Measurements from ENCODE around the gene REXO1. TPM values are rescaled to one million over a fixed set of nuclear protein-coding genes. Genes with fewer than 3 reads are reported as not detected.

Gene REXO1
- total RNA-seq, 1 experiment from 2014 or later = 52.2 TPM

GRCh38 chr19:1871630-1872029 is 23.3 kb upstream of the REXO1 start:
- H3K4me3 ChIP-seq (replicated peaks in 1 of 2; ENCODE audit: low read depth in 1 of 2, low read length in 2 of 2) = no peak overlapping the region
- peaks cover 11% of the 10 kb centered on the region; the same call in 1 of the 2 replicates for H4K20me1 ChIP-seq (ENCODE audit: insufficient read depth)
- TF ChIP-seq ZNF274 (IDR thresholded peaks at IDR 0.05; ENCODE audit: low read depth, low read length) = no peak
- TF ChIP-seq FOSL1 (IDR thresholded peaks at IDR 0.05; ENCODE audit: low read depth) = no peak
- TF ChIP-seq SP1 (IDR thresholded peaks at IDR 0.05; ENCODE audit: low read depth) = no peak
- TF ChIP-seq CTCF (IDR thresholded peaks at IDR 0.05 in 2 of 3, conservative IDR thresholded peaks at IDR 0.05 in 1 of 3; ENCODE audit: borderline replicate concordance in 1 of 3, insufficient read depth in 1 of 3, low read depth in 2 of 3, low read length in 2 of 3) = no peak
- TF ChIP-seq POLR2AphosphoS5 (IDR thresholded peaks at IDR 0.05; ENCODE audit: low read depth, low read length) = no peak
- TF ChIP-seq YY1 (IDR thresholded peaks at IDR 0.05; ENCODE audit: extremely low read depth, insufficient replicate concordance, low read depth, low read length) = no peak
- TF ChIP-seq ZFX (IDR thresholded peaks at IDR 0.05) = no peak
- H3K27me3 ChIP-seq (ENCODE audit: insufficient read depth, low read length) = no peaks in the 10 kb centered on the region
- no peak for ATAC-seq
- no peak overlapping the region for H2AFZ ChIP-seq (ENCODE audit: low read depth, low read length, poor library complexity, severe bottlenecking)
- intact Hi-C loops (cut with micrococcal nuclease) = no loop called here
- H3K9me3 ChIP-seq (ENCODE audit: control insufficient read depth in 1 of 2, insufficient read depth in 1 of 2, low read depth in 1 of 2, low read length in 2 of 2) = no peaks in the 10 kb centered on the region
- H3K4me2 ChIP-seq (ENCODE audit: low read length) = no peak overlapping the region
- ChIA-PET RAD21 (ENCODE audit: low non-redundant PET in 1 of 2, low total read pairs in 2 of 2, uncharacterized antibody in 2 of 2, unreplicated experiment in 2 of 2) (no interaction called here), CTCF (no interaction called here), POLR2A (no interaction called here)
- no peak for DNase-seq (ENCODE audit: low read depth, low spot score)
- H3K79me2 ChIP-seq (ENCODE audit: insufficient read depth, low read length) = peaks cover 49% of the 10 kb centered on the region
- H3K27ac ChIP-seq (ENCODE audit: low read depth, low read length) = no peak overlapping the region
- no peaks in the 10 kb centered on the region for H3K9me2 ChIP-seq (ENCODE audit: insufficient read depth)
- peaks cover 3 to 13% of the 10 kb centered on the region in 2 experiments; a peak in 2 of 4 replicates for H3K36me3 ChIP-seq (ENCODE audit: control insufficient read depth in 1 of 2, insufficient read depth in 2 of 2, low read length in 2 of 2)
- no TSS peak for BruUV-seq (replicated peaks)
- no peak overlapping the region for H3K9ac ChIP-seq (ENCODE audit: low read length)
- H3K4me1 ChIP-seq (ENCODE audit: control insufficient read depth in 1 of 2, insufficient read depth in 2 of 2, low read length in 2 of 2) = peaks cover 15 to 30% of the 10 kb centered on the region in 2 experiments

- Histone ChIP-seq H3K4me1 (ENCODE audit: control insufficient read depth in 1 of 2, insufficient read depth in 2 of 2, low read length in 2 of 2) (peaks cover 12 to 25% of the 10 kb centered on the region in 2 experiments), H3K9me3 (ENCODE audit: control insufficient read depth in 1 of 2, insufficient read depth in 1 of 2, low read depth in 1 of 2, low read length in 2 of 2) (no peaks in the 10 kb centered on the region), H3K27ac (ENCODE audit: low read depth, low read length) (no peak overlapping the region), H3K9me2 (ENCODE audit: insufficient read depth) (no peaks in the 10 kb centered on the region), H4K20me1 (ENCODE audit: insufficient read depth) (peaks cover 11% of the 10 kb centered on the region; the same call in 1 of the 2 replicates), H2AFZ (ENCODE audit: low read depth, low read length, poor library complexity, severe bottlenecking) (no peak overlapping the region), H3K9ac (ENCODE audit: low read length) (no peak overlapping the region), H3K79me2 (ENCODE audit: insufficient read depth, low read length) (peaks cover 49% of the 10 kb centered on the region), H3K4me2 (ENCODE audit: low read length) (no peak overlapping the region), H3K4me3 (replicated peaks in 1 of 2; ENCODE audit: low read depth in 1 of 2, low read length in 2 of 2) (no peak overlapping the region), H3K27me3 (ENCODE audit: insufficient read depth, low read length) (no peaks in the 10 kb centered on the region), H3K36me3 (ENCODE audit: control insufficient read depth in 1 of 2, insufficient read depth in 2 of 2, low read length in 2 of 2) (peaks cover 3 to 13% of the 10 kb centered on the region in 2 experiments; a peak in 2 of 4 replicates)
- RAD21 ChIA-PET (ENCODE audit: low non-redundant PET in 1 of 2, low total read pairs in 2 of 2, uncharacterized antibody in 2 of 2, unreplicated experiment in 2 of 2) = no interaction called here
- no TSS peak for BruUV-seq (replicated peaks)
- DNase-seq (ENCODE audit: low read depth, low spot score) (no peak), ATAC-seq (no peak)
- POLR2A ChIA-PET = no interaction called here
- no peak for TF ChIP-seq SRF (IDR thresholded peaks at IDR 0.05; ENCODE audit: low read depth)
- TF ChIP-seq MAX (IDR thresholded peaks at IDR 0.05) = no peak
- no peak for TF ChIP-seq POLR2AphosphoS5 (IDR thresholded peaks at IDR 0.05; ENCODE audit: low read depth, low read length)
- no peak for TF ChIP-seq SIN3A (IDR thresholded peaks at IDR 0.05; ENCODE audit: low read depth)
- TF ChIP-seq ZNF274 (IDR thresholded peaks at IDR 0.05; ENCODE audit: low read depth, low read length) = no peak
- CTCF ChIA-PET = no interaction called here
- intact Hi-C loops (cut with micrococcal nuclease) = no loop called here
These were observed 22.9 kb upstream of the REXO1 start for GRCh38 chr19:1871140-1871597.
